ENCODE results near the gene DIPK1B.

DIPK1B gene

DNA sequence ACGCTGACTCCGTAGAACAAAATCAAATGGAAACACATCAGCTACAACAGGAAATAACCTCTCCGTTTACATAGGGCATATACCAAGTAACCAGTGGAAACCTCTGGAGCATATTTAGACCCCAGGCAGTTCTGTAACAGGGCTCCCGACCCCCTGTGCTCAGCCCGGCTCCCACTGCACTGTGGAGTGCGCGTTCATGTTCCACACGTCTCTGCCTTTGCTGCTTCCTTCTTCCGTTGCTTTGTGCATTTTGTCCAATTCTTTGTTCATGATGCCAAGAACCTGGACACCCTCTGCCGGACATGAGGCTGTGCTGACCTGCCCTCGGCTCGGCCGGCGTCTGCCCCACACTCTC is 19.3 kb upstream of the DIPK1B start (continued):
- TF ChIP-seq, protein P1, sequence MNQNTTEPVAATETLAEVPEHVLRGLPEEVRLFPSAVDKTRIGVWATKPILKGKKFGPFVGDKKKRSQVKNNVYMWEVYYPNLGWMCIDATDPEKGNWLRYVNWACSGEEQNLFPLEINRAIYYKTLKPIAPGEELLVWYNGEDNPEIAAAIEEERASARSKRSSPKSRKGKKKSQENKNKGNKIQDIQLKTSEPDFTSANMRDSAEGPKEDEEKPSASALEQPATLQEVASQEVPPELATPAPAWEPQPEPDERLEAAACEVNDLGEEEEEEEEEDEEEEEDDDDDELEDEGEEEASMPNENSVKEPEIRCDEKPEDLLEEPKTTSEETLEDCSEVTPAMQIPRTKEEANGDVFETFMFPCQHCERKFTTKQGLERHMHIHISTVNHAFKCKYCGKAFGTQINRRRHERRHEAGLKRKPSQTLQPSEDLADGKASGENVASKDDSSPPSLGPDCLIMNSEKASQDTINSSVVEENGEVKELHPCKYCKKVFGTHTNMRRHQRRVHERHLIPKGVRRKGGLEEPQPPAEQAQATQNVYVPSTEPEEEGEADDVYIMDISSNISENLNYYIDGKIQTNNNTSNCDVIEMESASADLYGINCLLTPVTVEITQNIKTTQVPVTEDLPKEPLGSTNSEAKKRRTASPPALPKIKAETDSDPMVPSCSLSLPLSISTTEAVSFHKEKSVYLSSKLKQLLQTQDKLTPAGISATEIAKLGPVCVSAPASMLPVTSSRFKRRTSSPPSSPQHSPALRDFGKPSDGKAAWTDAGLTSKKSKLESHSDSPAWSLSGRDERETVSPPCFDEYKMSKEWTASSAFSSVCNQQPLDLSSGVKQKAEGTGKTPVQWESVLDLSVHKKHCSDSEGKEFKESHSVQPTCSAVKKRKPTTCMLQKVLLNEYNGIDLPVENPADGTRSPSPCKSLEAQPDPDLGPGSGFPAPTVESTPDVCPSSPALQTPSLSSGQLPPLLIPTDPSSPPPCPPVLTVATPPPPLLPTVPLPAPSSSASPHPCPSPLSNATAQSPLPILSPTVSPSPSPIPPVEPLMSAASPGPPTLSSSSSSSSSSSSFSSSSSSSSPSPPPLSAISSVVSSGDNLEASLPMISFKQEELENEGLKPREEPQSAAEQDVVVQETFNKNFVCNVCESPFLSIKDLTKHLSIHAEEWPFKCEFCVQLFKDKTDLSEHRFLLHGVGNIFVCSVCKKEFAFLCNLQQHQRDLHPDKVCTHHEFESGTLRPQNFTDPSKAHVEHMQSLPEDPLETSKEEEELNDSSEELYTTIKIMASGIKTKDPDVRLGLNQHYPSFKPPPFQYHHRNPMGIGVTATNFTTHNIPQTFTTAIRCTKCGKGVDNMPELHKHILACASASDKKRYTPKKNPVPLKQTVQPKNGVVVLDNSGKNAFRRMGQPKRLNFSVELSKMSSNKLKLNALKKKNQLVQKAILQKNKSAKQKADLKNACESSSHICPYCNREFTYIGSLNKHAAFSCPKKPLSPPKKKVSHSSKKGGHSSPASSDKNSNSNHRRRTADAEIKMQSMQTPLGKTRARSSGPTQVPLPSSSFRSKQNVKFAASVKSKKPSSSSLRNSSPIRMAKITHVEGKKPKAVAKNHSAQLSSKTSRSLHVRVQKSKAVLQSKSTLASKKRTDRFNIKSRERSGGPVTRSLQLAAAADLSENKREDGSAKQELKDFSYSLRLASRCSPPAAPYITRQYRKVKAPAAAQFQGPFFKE (tag by site-specific recombination; IDR thresholded peaks at IDR 0.05; ENCODE audit: borderline replicate concordance), result no peak
- TF ChIP-seq TRIM28 (IDR thresholded peaks at IDR 0.05; ENCODE audit: borderline replicate concordance, low read length), result no peak
- no peak for TF ChIP-seq ZNF548 (tag by site-specific recombination; IDR thresholded peaks at IDR 0.05)

- H3K4me1 ChIP-seq (ENCODE audit: control insufficient read depth, insufficient read depth, low read length), result no peaks in the 10 kb centered on the region
- no peak overlapping the region for H3K4me3 ChIP-seq (ENCODE audit: low read depth, low read length)
- no peak overlapping the region; the same call in 1 of the 2 replicates for H3K27ac ChIP-seq (ENCODE audit: extremely low read depth, low read depth, low read length)
- H3K9me3 ChIP-seq (ENCODE audit: control insufficient read depth, insufficient read depth, low read depth, low read length), result no peaks in the 10 kb centered on the region
- ChIA-PET POLR2A (interaction anchor here (0.6 to 1.4 kb wide), 4 partner anchors 11 to 34 kb away, joined by 3 to 6 read pairs (median 4); no protein-coding TSS in a partner anchor), CTCF (interaction anchor here (0.6 to 4.0 kb wide), 18 partner anchors 11 to 341 kb away, joined by 3 to 24 read pairs (median 4); partner anchors contain the start of gene LCNL1)
- no peaks in the 10 kb centered on the region for H3K36me3 ChIP-seq (ENCODE audit: control insufficient read depth in 2 of 2, insufficient read depth in 1 of 2, low read length in 2 of 2)
- TF ChIP-seq, protein P2, sequence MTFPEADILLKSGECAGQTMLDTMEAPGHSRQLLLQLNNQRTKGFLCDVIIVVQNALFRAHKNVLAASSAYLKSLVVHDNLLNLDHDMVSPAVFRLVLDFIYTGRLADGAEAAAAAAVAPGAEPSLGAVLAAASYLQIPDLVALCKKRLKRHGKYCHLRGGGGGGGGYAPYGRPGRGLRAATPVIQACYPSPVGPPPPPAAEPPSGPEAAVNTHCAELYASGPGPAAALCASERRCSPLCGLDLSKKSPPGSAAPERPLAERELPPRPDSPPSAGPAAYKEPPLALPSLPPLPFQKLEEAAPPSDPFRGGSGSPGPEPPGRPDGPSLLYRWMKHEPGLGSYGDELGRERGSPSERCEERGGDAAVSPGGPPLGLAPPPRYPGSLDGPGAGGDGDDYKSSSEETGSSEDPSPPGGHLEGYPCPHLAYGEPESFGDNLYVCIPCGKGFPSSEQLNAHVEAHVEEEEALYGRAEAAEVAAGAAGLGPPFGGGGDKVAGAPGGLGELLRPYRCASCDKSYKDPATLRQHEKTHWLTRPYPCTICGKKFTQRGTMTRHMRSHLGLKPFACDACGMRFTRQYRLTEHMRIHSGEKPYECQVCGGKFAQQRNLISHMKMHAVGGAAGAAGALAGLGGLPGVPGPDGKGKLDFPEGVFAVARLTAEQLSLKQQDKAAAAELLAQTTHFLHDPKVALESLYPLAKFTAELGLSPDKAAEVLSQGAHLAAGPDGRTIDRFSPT (tag by site-specific recombination; IDR thresholded peaks at IDR 0.05), result no peak
- TF ChIP-seq ZNF19 (tag by site-specific recombination; IDR thresholded peaks at IDR 0.05; ENCODE audit: low read depth) (no peak), ZNF157 (tag by site-specific recombination; IDR thresholded peaks at IDR 0.05) (no peak), ZNF324 (tag by site-specific recombination; IDR thresholded peaks at IDR 0.05) (no peak), ZNF843 (tag by site-specific recombination; IDR thresholded peaks at IDR 0.05) (no peak), ZSCAN4 (tag by site-specific recombination; IDR thresholded peaks at IDR 0.05) (no peak), ZNF48 (tag by site-specific recombination; IDR thresholded peaks at IDR 0.05) (no peak), ZNF785 (tag by site-specific recombination; IDR thresholded peaks at IDR 0.05) (no peak), ZNF2 (tag by site-specific recombination; IDR thresholded peaks at IDR 0.05) (no peak), ZNF777 (tag by site-specific recombination; IDR thresholded peaks at IDR 0.05; ENCODE audit: borderline replicate concordance) (no peak), ZBTB17 (tag by site-specific recombination; IDR thresholded peaks at IDR 0.05) (no peak), ZFHX2 (tag by site-specific recombination; conservative IDR thresholded peaks at IDR 0.05) (no peak), KLF8 (tag by site-specific recombination; IDR thresholded peaks at IDR 0.05) (peak; percentile 49), ZNF76 (tag by site-specific recombination; IDR thresholded peaks at IDR 0.05; ENCODE audit: borderline replicate concordance, low read depth) (no peak), ZNF701 (tag by site-specific recombination; IDR thresholded peaks at IDR 0.05) (no peak), ZFP69B (tag by site-specific recombination; IDR thresholded peaks at IDR 0.05) (no peak), BCL11A (tag by site-specific recombination; IDR thresholded peaks at IDR 0.05; ENCODE audit: low read depth) (peak; percentile 90), ZNF404 (tag by site-specific recombination; IDR thresholded peaks at IDR 0.05) (no peak), SP3 (tag by site-specific recombination; IDR thresholded peaks at IDR 0.05) (no peak), ZNF184 (tag by site-specific recombination; IDR thresholded peaks at IDR 0.05) (no peak)
- TF ChIP-seq, protein P3, sequence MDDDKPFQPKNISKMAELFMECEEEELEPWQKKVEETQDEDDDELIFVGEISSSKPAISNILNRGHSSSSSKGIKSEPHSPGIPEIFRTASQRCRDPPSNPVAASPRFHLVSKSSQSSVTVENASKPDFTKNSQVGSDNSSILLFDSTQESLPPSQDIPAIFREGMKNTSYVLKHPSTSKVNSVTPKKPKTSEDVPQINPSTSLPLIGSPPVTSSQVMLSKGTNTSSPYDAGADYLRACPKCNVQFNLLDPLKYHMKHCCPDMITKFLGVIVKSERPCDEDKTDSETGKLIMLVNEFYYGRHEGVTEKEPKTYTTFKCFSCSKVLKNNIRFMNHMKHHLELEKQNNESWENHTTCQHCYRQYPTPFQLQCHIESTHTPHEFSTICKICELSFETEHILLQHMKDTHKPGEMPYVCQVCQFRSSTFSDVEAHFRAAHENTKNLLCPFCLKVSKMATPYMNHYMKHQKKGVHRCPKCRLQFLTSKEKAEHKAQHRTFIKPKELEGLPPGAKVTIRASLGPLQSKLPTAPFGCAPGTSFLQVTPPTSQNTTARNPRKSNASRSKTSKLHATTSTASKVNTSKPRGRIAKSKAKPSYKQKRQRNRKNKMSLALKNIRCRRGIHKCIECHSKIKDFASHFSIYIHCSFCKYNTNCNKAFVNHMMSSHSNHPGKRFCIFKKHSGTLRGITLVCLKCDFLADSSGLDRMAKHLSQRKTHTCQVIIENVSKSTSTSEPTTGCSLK (tag by site-specific recombination; IDR thresholded peaks at IDR 0.05), result no peak
- TF ChIP-seq, protein P4, sequence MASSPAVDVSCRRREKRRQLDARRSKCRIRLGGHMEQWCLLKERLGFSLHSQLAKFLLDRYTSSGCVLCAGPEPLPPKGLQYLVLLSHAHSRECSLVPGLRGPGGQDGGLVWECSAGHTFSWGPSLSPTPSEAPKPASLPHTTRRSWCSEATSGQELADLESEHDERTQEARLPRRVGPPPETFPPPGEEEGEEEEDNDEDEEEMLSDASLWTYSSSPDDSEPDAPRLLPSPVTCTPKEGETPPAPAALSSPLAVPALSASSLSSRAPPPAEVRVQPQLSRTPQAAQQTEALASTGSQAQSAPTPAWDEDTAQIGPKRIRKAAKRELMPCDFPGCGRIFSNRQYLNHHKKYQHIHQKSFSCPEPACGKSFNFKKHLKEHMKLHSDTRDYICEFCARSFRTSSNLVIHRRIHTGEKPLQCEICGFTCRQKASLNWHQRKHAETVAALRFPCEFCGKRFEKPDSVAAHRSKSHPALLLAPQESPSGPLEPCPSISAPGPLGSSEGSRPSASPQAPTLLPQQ (tag by site-specific recombination; IDR thresholded peaks at IDR 0.05), result no peak
Measured at GRCh38 chr9:136693490-136694162, 18.7 kb upstream of the DIPK1B start.

Measured in HEK293 (cell line).